Panc1 (cell line): Measurements from ENCODE around the gene OR8H2. TPM values are rescaled to one million over a fixed set of nuclear protein-coding genes. Genes with fewer than 3 reads are reported as not detected.
"Not testable (repeated sequence)": the region's sequence is repeated elsewhere in the genome, so short reads cannot be mapped to it uniquely, and the experiment has no call there.

Experiments used
- ATAC-seq: fragments of 200-7000 bp; cut with Tn5 transposase; 2 replicates; pipeline ENCODE4 v1.9.1; 2020; ENCODE audit warnings: mild to moderate bottlenecking, moderate library complexity
- Bru-seq: library from RNA; stranded (reverse); fragments of 400-500 nt; gene quantifications from one replicate; lab custom pipeline; 2021; lab: Mats Ljungman, UMichigan
- BruChase-seq, 2 experiments: library from RNA; stranded (reverse); fragments of 400-500 nt; gene quantifications; one replicate each; lab custom pipeline; 2021; lab: Mats Ljungman, UMichigan
- BruUV-seq: library from RNA; stranded (reverse); fragments of 400-500 nt; replicated peaks from 2 replicates; lab custom pipeline; 2021; lab: Mats Ljungman, UMichigan
- CTCF ChIA-PET: fragments of 300-600 bp; sonication (Branson Sonifier 250); formaldehyde crosslinking; loops from one replicate; lab custom pipeline; 2022; ENCODE audit warnings: antibody characterized with exemption; lab: Charles Lee
- POLR2A ChIA-PET: fragments of 300-600 bp; sonication (Branson Sonifier 250); formaldehyde crosslinking; loops from one replicate; lab custom pipeline; 2022; ENCODE audit warnings: antibody characterized with exemption; lab: Charles Lee
- DNase-seq: peaks from one replicate; pipeline ENCODE4 v3.0.0-alpha.2; 2010; ENCODE audit warnings: low read depth, low spot score
- H3K27ac ChIP-seq: 2 replicates; pipeline ENCODE4 v1.5.1; 2011; ENCODE audit warnings: mild to moderate bottlenecking, low read length, inconsistent platforms
- H3K27me3 ChIP-seq: fragments of 200-500 bp; sonication (Bioruptor generic); 2 replicates; pipeline ENCODE4 v1.6.0; 2014; ENCODE audit warnings: low read length, inconsistent platforms; ENCODE audit not compliant: control insufficient read depth, insufficient read depth
- H3K36me3 ChIP-seq: fragments of 200-500 bp; sonication (Bioruptor generic); 2 replicates; pipeline ENCODE4 v1.5.1; 2014; ENCODE audit warnings: inconsistent platforms, mild to moderate bottlenecking, low read length, moderate library complexity; ENCODE audit not compliant: control insufficient read depth, insufficient read depth
- H3K4me1 ChIP-seq: 2 replicates; pipeline ENCODE4 v1.5.1; 2011; ENCODE audit warnings: inconsistent platforms, mild to moderate bottlenecking, low read length, moderate library complexity; ENCODE audit not compliant: control insufficient read depth, insufficient read depth
- H3K4me3 ChIP-seq, 2 experiments: 2 replicates each; pipeline ENCODE4 v1.5.1; 2011 to 2012; ENCODE audit warnings: low read depth in 2 of 2, low read length in 2 of 2, mild to moderate bottlenecking in 2 of 2, inconsistent platforms in 1 of 2, moderate library complexity in 1 of 2
- H3K9me3 ChIP-seq: fragments of 200-500 bp; sonication (Bioruptor generic); 2 replicates; pipeline ENCODE4 v1.5.1; 2014; ENCODE audit warnings: low read depth, mild to moderate bottlenecking, inconsistent platforms, low read length, moderate library complexity; ENCODE audit not compliant: control insufficient read depth, insufficient read depth
- POLR2AphosphoS5 ChIP-seq: IDR thresholded peaks from 2 replicates; pipeline ENCODE4 v1.6.1; 2012; ENCODE audit warnings: mild to moderate bottlenecking, low read depth, low read length, moderate library complexity
- SIN3A ChIP-seq: IDR thresholded peaks from 2 replicates; pipeline ENCODE4 v1.6.1; 2012; ENCODE audit warnings: low read depth, mild to moderate bottlenecking, low read length, moderate library complexity, borderline replicate concordance; ENCODE audit not compliant: insufficient read depth
- TCF7L2 ChIP-seq: IDR thresholded peaks from 2 replicates; pipeline ENCODE4 v1.6.1; 2011; ENCODE audit warnings: mild to moderate bottlenecking, low read depth, low read length, inconsistent platforms
- in situ Hi-C: cut with HindIII; loops from 2 replicates; pipeline ENCODE4 v1.10.0; 2016; ENCODE audit warnings: low sequenced_read_pairs, low pct_unique_long_range_greater_than_20kb
- intact Hi-C: fragments of 100-400 bp; cut with micrococcal nuclease; formaldehyde crosslinking; loops from one replicate; pipeline ENCODE4 v1.10.0; 2022; ENCODE audit not compliant: unreplicated experiment
- long read RNA-seq: library from polyadenylated mRNA; unstranded; transcript quantifications from one replicate; pipeline ENCODE4 v2.0.0, GENCODE V29; 2021; ENCODE audit not compliant: unreplicated experiment
- polyA plus RNA-seq: library from polyadenylated mRNA; unstranded; fragments of >200 nt; gene quantifications from one replicate; pipeline ENCODE4 v1.2.1, GENCODE V29; 2012; ENCODE audit warnings: missing spikeins; ENCODE audit not compliant: insufficient read length
- total RNA-seq: library from RNA; stranded (reverse); gene quantifications from one replicate; pipeline ENCODE4 v1.2.1, GENCODE V29; 2021; ENCODE audit not compliant: unreplicated experiment
- TF ChIP-seq, protein P1 (sequence below), 2 experiments: IDR thresholded peaks; 2 replicates each; pipeline ENCODE4 v1.6.1; 2011 to 2012; ENCODE audit warnings: low read depth in 2 of 2, control low read depth in 1 of 2, low read length in 1 of 2, mild to moderate bottlenecking in 1 of 2, moderate library complexity in 1 of 2; ENCODE audit not compliant: insufficient read depth in 1 of 2
- TF ChIP-seq, protein P2 (sequence below): fragments of 450-650 bp; IDR thresholded peaks from 2 replicates; pipeline ENCODE4 v1.5.1; 2017; ENCODE audit warnings: mild to moderate bottlenecking

Gene OR8H2, protein sequence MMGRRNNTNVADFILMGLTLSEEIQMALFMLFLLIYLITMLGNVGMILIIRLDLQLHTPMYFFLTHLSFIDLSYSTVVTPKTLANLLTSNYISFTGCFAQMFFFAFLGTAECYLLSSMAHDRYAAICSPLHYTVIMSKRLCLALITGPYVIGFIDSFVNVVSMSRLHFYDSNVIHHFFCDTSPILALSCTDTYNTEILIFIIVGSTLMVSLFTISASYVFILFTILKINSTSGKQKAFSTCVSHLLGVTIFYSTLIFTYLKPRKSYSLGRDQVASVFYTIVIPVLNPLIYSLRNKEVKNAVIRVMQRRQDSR
- total RNA-seq (not detected), Bru-seq, nascent RNA (not detected), BruChase-seq, experiment 1, labeled RNA remaining after a 2-hour chase (not detected), BruChase-seq, experiment 2, labeled RNA remaining after a 6-hour chase (not detected)
- polyA plus RNA-seq, result 0.17 TPM
- long read RNA-seq, result 0 reads

DNA sequence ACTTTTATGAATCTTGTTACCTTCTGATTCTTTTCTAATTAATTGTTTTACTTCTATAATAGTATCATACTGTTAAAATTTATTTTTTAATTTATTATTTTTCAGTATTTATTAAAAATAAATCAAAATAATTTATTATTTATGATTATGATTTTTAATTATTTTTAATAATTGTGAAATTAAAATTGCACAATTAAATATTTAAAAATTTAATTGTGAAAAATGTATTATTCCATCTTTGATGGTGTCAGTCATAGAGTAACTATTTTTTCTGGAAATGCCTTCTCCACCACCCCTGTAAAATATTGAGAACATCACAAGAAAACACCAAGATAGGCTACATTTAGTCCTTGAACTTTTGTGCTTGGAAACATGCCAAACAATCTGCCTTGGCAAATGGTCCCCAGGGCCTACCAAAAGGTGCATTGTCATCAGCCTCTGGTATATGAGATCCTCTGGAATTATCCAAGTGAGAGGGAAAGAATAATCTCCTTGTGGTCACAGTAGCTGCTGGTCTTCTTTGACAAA is at the start of gene OR8H2:
OR8H2 (plus strand) TSS at position 478 of the 528 bp plus-strand sequence. CDS start 1,356 bp downstream, outside the sequence.
- TF ChIP-seq, protein P1, sequence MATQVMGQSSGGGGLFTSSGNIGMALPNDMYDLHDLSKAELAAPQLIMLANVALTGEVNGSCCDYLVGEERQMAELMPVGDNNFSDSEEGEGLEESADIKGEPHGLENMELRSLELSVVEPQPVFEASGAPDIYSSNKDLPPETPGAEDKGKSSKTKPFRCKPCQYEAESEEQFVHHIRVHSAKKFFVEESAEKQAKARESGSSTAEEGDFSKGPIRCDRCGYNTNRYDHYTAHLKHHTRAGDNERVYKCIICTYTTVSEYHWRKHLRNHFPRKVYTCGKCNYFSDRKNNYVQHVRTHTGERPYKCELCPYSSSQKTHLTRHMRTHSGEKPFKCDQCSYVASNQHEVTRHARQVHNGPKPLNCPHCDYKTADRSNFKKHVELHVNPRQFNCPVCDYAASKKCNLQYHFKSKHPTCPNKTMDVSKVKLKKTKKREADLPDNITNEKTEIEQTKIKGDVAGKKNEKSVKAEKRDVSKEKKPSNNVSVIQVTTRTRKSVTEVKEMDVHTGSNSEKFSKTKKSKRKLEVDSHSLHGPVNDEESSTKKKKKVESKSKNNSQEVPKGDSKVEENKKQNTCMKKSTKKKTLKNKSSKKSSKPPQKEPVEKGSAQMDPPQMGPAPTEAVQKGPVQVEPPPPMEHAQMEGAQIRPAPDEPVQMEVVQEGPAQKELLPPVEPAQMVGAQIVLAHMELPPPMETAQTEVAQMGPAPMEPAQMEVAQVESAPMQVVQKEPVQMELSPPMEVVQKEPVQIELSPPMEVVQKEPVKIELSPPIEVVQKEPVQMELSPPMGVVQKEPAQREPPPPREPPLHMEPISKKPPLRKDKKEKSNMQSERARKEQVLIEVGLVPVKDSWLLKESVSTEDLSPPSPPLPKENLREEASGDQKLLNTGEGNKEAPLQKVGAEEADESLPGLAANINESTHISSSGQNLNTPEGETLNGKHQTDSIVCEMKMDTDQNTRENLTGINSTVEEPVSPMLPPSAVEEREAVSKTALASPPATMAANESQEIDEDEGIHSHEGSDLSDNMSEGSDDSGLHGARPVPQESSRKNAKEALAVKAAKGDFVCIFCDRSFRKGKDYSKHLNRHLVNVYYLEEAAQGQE (IDR thresholded peaks at IDR 0.05; ENCODE audit: insufficient read depth in 1 of 2, low read depth in 2 of 2, low read length in 1 of 2), result no peak
- TF ChIP-seq, protein P2, sequence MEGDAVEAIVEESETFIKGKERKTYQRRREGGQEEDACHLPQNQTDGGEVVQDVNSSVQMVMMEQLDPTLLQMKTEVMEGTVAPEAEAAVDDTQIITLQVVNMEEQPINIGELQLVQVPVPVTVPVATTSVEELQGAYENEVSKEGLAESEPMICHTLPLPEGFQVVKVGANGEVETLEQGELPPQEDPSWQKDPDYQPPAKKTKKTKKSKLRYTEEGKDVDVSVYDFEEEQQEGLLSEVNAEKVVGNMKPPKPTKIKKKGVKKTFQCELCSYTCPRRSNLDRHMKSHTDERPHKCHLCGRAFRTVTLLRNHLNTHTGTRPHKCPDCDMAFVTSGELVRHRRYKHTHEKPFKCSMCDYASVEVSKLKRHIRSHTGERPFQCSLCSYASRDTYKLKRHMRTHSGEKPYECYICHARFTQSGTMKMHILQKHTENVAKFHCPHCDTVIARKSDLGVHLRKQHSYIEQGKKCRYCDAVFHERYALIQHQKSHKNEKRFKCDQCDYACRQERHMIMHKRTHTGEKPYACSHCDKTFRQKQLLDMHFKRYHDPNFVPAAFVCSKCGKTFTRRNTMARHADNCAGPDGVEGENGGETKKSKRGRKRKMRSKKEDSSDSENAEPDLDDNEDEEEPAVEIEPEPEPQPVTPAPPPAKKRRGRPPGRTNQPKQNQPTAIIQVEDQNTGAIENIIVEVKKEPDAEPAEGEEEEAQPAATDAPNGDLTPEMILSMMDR, result no peak
- TF ChIP-seq SIN3A (no peak), POLR2AphosphoS5 (no peak), TCF7L2 (no peak)
- ATAC-seq (no peak), DNase-seq (no peak)
- Histone ChIP-seq H3K4me3 (no peak within 1 kb of the TSS), H3K4me1 (no peaks in the 10 kb centered on the region), H3K9me3 (no peaks in the 10 kb centered on the region), H3K27me3 (no peaks in the 10 kb centered on the region), H3K27ac (no peak within 1 kb of the TSS), H3K36me3 (no peaks in the 10 kb centered on the region)
- CTCF ChIA-PET, result no interaction called here
- in situ Hi-C loops, result no loop called here
- POLR2A ChIA-PET, result no interaction called here
- intact Hi-C loops, result no loop called here
- no TSS peak for BruUV-seq

- DNase-seq, H3K36me3 ChIP-seq, H3K27ac ChIP-seq, H3K9me3 ChIP-seq, in situ Hi-C loops, intact Hi-C loops, BruUV-seq, H3K27me3 ChIP-seq, POLR2A ChIA-PET, H3K4me3 ChIP-seq, H3K4me1 ChIP-seq, CTCF ChIA-PET, ATAC-seq: not testable (repeated sequence)
Measured at GRCh38 chr11:56056366-56056765, 47.1 kb upstream of the OR8H2 start.

- CTCF ChIA-PET, in situ Hi-C loops, DNase-seq: not testable (repeated sequence)
Measured at GRCh38 chr11:56057661-56058237, 45.7 kb upstream of the OR8H2 start.

DNA sequence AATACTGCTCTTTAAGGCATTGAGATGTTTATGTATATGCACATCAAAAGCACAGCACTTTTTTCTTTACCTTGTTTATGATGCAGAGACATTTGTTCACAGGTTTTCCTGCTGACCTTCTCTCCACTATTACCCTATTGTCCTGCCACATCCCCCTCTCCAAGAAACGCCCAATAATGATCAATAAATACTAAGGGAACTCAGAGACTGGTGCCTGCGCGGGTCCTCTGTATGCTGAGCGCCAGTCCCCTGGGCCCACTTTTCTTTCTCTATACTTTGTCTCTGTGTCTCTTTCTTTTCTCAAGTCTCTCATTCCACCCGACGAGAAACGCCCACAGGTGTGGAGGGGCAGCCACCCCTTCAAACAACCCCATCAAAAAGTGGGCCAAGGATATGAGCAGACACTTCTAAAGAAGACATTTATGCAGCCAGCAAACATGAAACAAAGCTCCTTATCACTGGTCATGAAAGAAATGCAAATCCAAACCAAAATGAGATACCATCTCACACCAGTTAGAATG is 45.2 kb upstream of the OR8H2 start:
- H3K4me3 ChIP-seq, ATAC-seq, H3K27ac ChIP-seq, in situ Hi-C loops, H3K9me3 ChIP-seq, H3K4me1 ChIP-seq, intact Hi-C loops, H3K27me3 ChIP-seq, H3K36me3 ChIP-seq, POLR2A ChIA-PET, CTCF ChIA-PET, DNase-seq, BruUV-seq: not testable (repeated sequence)

More at GRCh38 chr11:56057661-56058237, 45.7 kb upstream of the OR8H2 start:
- H3K27me3 ChIP-seq, H3K4me3 ChIP-seq, H3K4me1 ChIP-seq, H3K27ac ChIP-seq, H3K36me3 ChIP-seq, POLR2A ChIA-PET, intact Hi-C loops, H3K9me3 ChIP-seq, BruUV-seq, ATAC-seq: not testable (repeated sequence)
